NCI-H128 (cell line): ENCODE results near the gene CDIP1.

Experiments used
- DNase-seq: peaks from one replicate; lab custom pipeline; 2025; ENCODE audit not compliant: unreplicated experiment; lab: John Stamatoyannopoulos, UW

CDIP1 gene

DNA sequence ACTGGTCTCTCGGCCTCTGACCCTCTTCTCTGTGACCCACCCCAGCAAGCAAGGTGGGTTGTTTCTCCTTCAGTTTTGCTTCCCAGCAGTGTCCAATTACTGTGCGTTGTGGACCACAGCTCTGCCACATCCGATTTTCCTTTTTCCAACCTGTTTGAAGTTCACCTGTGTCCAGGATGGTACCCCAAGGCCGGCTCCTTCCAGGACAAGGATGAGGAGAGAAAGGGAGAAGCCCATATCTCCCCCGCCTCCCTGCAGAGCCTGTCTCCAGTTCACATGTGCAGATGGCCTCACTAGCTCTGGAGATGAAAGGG, 77.7 kb downstream of the CDIP1 start:
- DNase-seq = no peak
